ENCODE measurements around the gene PPCDC.

The PPCDC gene

GRCh38 chr15:74997543-74997942 lies 25.8 kb upstream of the PPCDC start:
- TF ChIP-seq BACH2 (CRISPR knock-in tag; IDR thresholded peaks at IDR 0.05; ENCODE audit: borderline replicate concordance): no peak
- no peak for TF ChIP-seq CREB5 (CRISPR knock-in tag; IDR thresholded peaks at IDR 0.05; ENCODE audit: low read depth)
- no peak for TF ChIP-seq ZNF565 (CRISPR knock-in tag; conservative IDR thresholded peaks at IDR 0.05; ENCODE audit: low read depth)
- no peak for ATAC-seq

GRCh38 chr15:75001310-75001709 lies 22.1 kb upstream of the PPCDC start:
- ATAC-seq: no peak
- TF ChIP-seq ARNTL (CRISPR knock-in tag; IDR thresholded peaks at IDR 0.05; ENCODE audit: borderline replicate concordance, low read depth) (no peak), SNAI2 (CRISPR knock-in tag; IDR thresholded peaks at IDR 0.05) (no peak), POU6F1 (CRISPR knock-in tag; IDR thresholded peaks at IDR 0.05; ENCODE audit: borderline replicate concordance, low read depth) (no peak), ISL1 (CRISPR knock-in tag; IDR thresholded peaks at IDR 0.05) (no peak), CSRNP3 (CRISPR knock-in tag; IDR thresholded peaks at IDR 0.05) (no peak)

- TF ChIP-seq ZNF565 (CRISPR knock-in tag; conservative IDR thresholded peaks at IDR 0.05; ENCODE audit: low read depth): no peak
- TF ChIP-seq RARB (CRISPR knock-in tag; IDR thresholded peaks at IDR 0.05): no peak
- TF ChIP-seq BACH2 (CRISPR knock-in tag; IDR thresholded peaks at IDR 0.05; ENCODE audit: borderline replicate concordance): no peak
- TF ChIP-seq ISL1 (CRISPR knock-in tag; IDR thresholded peaks at IDR 0.05): no peak
- no peak for TF ChIP-seq TOX (CRISPR knock-in tag; IDR thresholded peaks at IDR 0.05; ENCODE audit: borderline replicate concordance)
- TF ChIP-seq CSRNP3 (CRISPR knock-in tag; IDR thresholded peaks at IDR 0.05): no peak
- TF ChIP-seq ZC3H10 (CRISPR knock-in tag; IDR thresholded peaks at IDR 0.05): no peak
- TF ChIP-seq CSDC2 (CRISPR knock-in tag; IDR thresholded peaks at IDR 0.05): no peak
- no peak for ATAC-seq
Observed at GRCh38 chr15:75002398-75002797, 21.0 kb upstream of the PPCDC start.

- no peak for ATAC-seq
- TF ChIP-seq PPARA (CRISPR knock-in tag; IDR thresholded peaks at IDR 0.05; ENCODE audit: borderline replicate concordance) (no peak), CREB5 (CRISPR knock-in tag; IDR thresholded peaks at IDR 0.05; ENCODE audit: low read depth) (no peak), TSHZ2 (CRISPR knock-in tag; IDR thresholded peaks at IDR 0.05) (no peak), ZFP3 (CRISPR knock-in tag; IDR thresholded peaks at IDR 0.05) (no peak), PATZ1 (CRISPR knock-in tag; IDR thresholded peaks at IDR 0.05; ENCODE audit: borderline replicate concordance) (no peak), RARB (CRISPR knock-in tag; IDR thresholded peaks at IDR 0.05) (no peak), ZFP30 (CRISPR knock-in tag; IDR thresholded peaks at IDR 0.05) (no peak), TCF4 (CRISPR knock-in tag; IDR thresholded peaks at IDR 0.05; ENCODE audit: borderline replicate concordance) (no peak), GLIS3 (CRISPR knock-in tag; IDR thresholded peaks at IDR 0.05) (no peak), POU6F1 (CRISPR knock-in tag; IDR thresholded peaks at IDR 0.05; ENCODE audit: borderline replicate concordance, low read depth) (no peak), ISL1 (CRISPR knock-in tag; IDR thresholded peaks at IDR 0.05) (no peak), ZNF70 (CRISPR knock-in tag; IDR thresholded peaks at IDR 0.05) (no peak), CSDC2 (CRISPR knock-in tag; IDR thresholded peaks at IDR 0.05) (no peak), BACH2 (CRISPR knock-in tag; IDR thresholded peaks at IDR 0.05; ENCODE audit: borderline replicate concordance) (no peak), SNAI2 (CRISPR knock-in tag; IDR thresholded peaks at IDR 0.05) (no peak), TOX (CRISPR knock-in tag; IDR thresholded peaks at IDR 0.05; ENCODE audit: borderline replicate concordance) (no peak), ARNTL (CRISPR knock-in tag; IDR thresholded peaks at IDR 0.05; ENCODE audit: borderline replicate concordance, low read depth) (no peak), OSR1 (CRISPR knock-in tag; IDR thresholded peaks at IDR 0.05) (no peak), ESRRG (CRISPR knock-in tag; IDR thresholded peaks at IDR 0.05) (no peak)
Observed at GRCh38 chr15:75007216-75007615, 16.2 kb upstream of the PPCDC start.
